K562 treated with DMSO at 1 percent for 24 hours (cell line): ENCODE results near the gene UBE2F. TPM values are rescaled to one million over a fixed set of nuclear protein-coding genes. Genes with fewer than 3 reads are reported as not detected.

Experiments used
- total RNA-seq: library from RNA; unstranded; fragments of 300-600 nt; gene quantifications from 2 replicates; pipeline ENCODE4 v1.2.3, GENCODE V29; 2022; ENCODE audit warnings: low read depth; ENCODE audit not compliant: insufficient read depth

UBE2F gene
- total RNA-seq: 36.5 and 37.8 TPM in 2 replicates

GRCh38 chr2:237966565-237967462 lies at the start of gene UBE2F:
Gene UBE2F (plus strand): TSS chr2:237967014. CDS start chr2:237973108, 6,094 bp downstream.

GRCh38 chr2:238060542-238061314 lies 93.9 kb downstream of the UBE2F start, which contains the start of gene SCLY:
Gene SCLY (plus strand): TSS chr2:238061001. CDS start chr2:238061055, 54 bp downstream.

Other genes starting within 250 kb of the UBE2F start
- gene RBM44, start 168.2 kb upstream of the UBE2F start, total RNA-seq: 0.08 TPM in 1 of 2 replicates, not detected in the other
- gene RAMP1, start 107.4 kb upstream of the UBE2F start, total RNA-seq: 0.42 TPM in 1 of 2 replicates, not detected in the other
- gene SCLY, start 94.0 kb downstream of the UBE2F start, total RNA-seq: 13.5 and 24.0 TPM in 2 replicates
- 0.36 and 0.39 TPM in 2 replicates for gene ESPNL, start 133.3 kb downstream of the UBE2F start, total RNA-seq
- not detected in 2 replicates for gene KLHL30, start 171.7 kb downstream of the UBE2F start, total RNA-seq
- 30.0 and 40.2 TPM in 2 replicates for gene ERFE, start 192.0 kb downstream of the UBE2F start, total RNA-seq
- 29.3 and 31.5 TPM in 2 replicates for gene ILKAP, start 236.7 kb downstream of the UBE2F start, total RNA-seq